ENCODE results near the gene HSD17B7. TPM values are rescaled to one million over a fixed set of nuclear protein-coding genes. Genes with fewer than 3 reads are reported as not detected.
A peak's percentile ranks its signal among the peaks of the same experiment; 100 is the strongest.

HSD17B7 gene
- total RNA-seq, 2 experiments from 2014 or later = 22.5 to 23.8 TPM

DNA sequence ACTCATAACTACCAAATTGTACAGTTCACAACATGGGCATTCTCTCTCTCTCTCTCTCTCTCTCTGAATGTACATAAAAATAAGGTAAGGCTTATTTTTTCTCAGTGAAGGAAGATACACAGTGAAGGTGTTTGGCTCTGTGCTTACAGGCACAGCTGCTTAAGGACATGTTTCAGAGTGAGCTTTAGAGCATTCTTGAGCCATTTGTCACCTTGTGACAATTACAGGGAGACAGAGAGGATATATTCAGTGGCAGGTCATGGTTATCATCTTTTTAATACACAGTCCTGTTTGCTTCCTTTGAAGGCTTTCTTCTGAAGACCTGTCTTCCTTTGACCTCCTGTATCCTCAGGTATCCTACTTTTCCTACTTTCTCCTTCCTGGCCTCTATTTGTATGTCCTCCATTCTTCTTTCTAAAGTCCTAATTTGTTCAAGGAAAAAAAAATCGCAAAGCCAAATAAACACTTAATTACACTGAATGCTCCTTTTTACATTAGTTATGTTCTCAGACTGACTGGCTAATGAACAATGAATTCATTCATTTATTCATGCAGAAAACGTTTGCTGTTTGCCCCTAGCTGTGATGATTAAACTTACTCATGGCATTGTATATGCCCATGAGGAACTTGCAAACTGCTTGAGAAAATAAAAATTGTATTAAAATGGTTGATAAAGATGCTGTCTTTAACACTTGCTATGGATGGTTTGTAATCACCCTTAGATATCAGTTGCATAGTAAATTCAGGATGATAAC lies 33.4 kb downstream of the HSD17B7 start:
- Mint-ChIP-seq H3K4me3 (no peak overlapping the region), H3K36me3 (ENCODE audit: low read depth) (no peaks in the 10 kb centered on the region), H3K4me1 (peaks cover 16% of the 10 kb centered on the region), H3K9me3 (no peaks in the 10 kb centered on the region), H3K27me3 (peaks cover 46% of the 10 kb centered on the region), H3K27ac (no peak overlapping the region)
- no peak for DNase-seq
- ChIA-PET CTCF (interaction anchor here (1.5 kb wide), 1 partner anchor 30 kb away, joined by 4 read pairs; no protein-coding TSS in a partner anchor), POLR2A (no interaction called here)

DNA sequence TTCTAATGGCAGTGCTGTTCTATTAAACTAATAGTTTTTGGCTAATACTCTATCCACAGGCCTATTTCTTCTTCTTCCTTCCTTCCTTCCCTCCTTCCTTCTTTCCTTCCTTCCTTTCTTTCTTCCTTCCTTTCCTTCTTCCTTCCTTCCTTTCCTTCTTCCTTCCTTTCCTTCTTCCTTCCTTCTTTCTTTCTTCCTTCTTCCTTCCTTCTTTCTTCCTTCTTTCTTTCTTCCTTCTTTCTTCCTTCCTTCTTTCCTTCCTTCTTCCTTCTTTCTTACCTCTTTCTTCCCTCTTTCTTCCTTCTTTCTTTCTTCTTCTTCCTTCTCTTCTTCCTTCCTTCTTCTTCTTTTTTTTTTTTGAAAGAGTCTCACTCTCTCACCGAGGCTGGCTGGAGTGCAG lies 38.8 kb downstream of the HSD17B7 start:
- no peak overlapping the region for H3K4me3 Mint-ChIP-seq
- peaks cover 31% of the 10 kb centered on the region for H3K27me3 Mint-ChIP-seq
- POLR2A ChIA-PET = no interaction called here
- H3K27ac Mint-ChIP-seq = no peak overlapping the region
- no peak for DNase-seq
- CTCF ChIA-PET = no interaction called here
- peaks cover 5% of the 10 kb centered on the region for H3K36me3 Mint-ChIP-seq (ENCODE audit: low read depth)
- H3K9me3 Mint-ChIP-seq = peaks cover 8% of the 10 kb centered on the region
- peaks cover 9% of the 10 kb centered on the region for H3K4me1 Mint-ChIP-seq

DNA sequence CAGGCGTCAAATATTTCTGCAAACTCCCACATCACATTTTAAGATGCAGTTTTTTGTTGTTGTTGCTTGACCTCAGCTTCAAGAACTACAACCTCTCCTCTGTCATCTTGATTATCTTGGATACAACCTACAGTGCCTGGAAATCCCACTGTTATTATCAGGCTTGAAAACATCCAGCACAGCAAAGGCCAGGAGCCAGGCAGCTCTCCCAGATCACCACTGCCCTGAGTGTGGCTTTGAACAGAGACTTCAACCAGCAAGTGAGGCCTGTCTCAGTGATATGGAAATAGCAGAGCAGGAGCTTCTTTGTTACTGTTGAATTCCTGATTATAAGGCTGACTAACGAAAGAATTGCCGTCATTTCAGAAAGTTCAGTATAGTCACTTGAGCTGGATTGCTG lies 42.0 kb downstream of the HSD17B7 start:
- no peak overlapping the region for H3K27ac Mint-ChIP-seq
- H3K9me3 Mint-ChIP-seq = peaks cover 19% of the 10 kb centered on the region
- ChIA-PET CTCF (no interaction called here), POLR2A (no interaction called here)
- no peak overlapping the region for H3K4me3 Mint-ChIP-seq
- peaks cover 21% of the 10 kb centered on the region for H3K27me3 Mint-ChIP-seq
- H3K36me3 Mint-ChIP-seq (ENCODE audit: low read depth) = peaks cover 14% of the 10 kb centered on the region
- DNase-seq = no peak
- peaks cover 29% of the 10 kb centered on the region for H3K4me1 Mint-ChIP-seq

DNA sequence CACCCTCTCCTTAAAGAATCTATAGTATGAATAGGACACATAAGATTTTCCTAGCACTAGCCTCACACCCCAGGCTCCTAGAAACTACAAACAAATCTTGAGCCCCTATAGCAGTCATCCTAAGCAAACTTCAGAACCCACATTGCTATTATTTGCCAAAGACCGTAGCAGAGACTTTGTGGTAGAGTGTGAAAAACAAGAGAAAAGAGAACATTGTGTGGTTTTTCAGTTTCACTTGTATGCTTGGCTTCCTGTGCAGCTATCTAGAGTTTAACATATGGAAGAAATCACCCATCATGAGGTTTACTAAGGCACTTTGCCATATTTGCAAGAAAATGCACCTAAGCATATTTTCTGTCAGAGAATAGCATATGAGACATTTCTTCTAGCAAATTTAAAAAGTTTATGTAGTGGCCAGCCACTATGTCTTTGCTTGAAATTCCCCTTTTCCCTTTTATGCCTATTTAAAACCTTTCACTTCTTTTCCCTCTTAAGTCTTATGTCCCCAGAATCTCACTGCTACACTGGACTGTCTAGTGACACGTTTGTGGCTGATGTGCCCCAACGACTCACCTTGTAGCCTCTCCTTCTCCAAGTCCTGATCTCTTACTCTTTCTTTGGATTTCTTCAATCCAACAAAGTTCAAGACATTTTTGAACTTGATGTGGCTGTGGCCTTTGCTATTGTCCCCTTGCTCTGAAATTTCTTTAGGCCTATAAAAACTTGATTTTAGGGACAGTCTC lies 44.8 kb downstream of the HSD17B7 start:
- ChIA-PET CTCF (interaction anchor here (0.6 kb wide), 1 partner anchor 342 kb away, joined by 3 read pairs; no protein-coding TSS in a partner anchor), POLR2A (no interaction called here)
- peaks cover 35% of the 10 kb centered on the region for H3K9me3 Mint-ChIP-seq
- peaks cover 20% of the 10 kb centered on the region for H3K36me3 Mint-ChIP-seq (ENCODE audit: low read depth)
- peaks cover 17% of the 10 kb centered on the region for H3K27me3 Mint-ChIP-seq
- peaks cover 29% of the 10 kb centered on the region for H3K4me1 Mint-ChIP-seq
- peak overlapping the region; percentile 42 for H3K27ac Mint-ChIP-seq
- H3K4me3 Mint-ChIP-seq = no peak overlapping the region
- no peak for DNase-seq

DNA sequence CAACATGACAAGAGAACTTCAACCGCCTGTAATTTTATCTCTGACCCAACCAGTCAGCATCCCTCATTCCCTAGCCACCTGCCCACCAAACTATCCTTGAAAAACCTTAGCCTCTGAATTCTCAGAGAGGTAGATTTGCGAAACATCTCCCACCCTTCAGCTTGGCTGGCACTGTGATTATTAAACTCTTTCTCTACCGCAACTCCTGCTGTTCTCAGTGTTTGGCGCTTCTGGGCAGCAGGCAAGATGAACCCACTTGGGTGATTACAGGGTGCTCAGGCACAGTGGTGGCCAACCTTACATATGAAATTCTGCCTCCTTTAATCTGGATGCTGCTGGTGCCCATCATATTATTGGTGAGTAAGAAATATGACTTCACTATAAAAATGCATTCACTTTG lies 48.4 kb downstream of the HSD17B7 start:
- peaks cover 19% of the 10 kb centered on the region for H3K36me3 Mint-ChIP-seq (ENCODE audit: low read depth)
- ChIA-PET POLR2A (no interaction called here), CTCF (no interaction called here)
- no peak overlapping the region for H3K4me3 Mint-ChIP-seq
- no peak for DNase-seq
- H3K9me3 Mint-ChIP-seq = peaks cover 30% of the 10 kb centered on the region
- peaks cover 28% of the 10 kb centered on the region for H3K27me3 Mint-ChIP-seq
- H3K27ac Mint-ChIP-seq = no peak overlapping the region
- H3K4me1 Mint-ChIP-seq = peaks cover 22% of the 10 kb centered on the region

DNA sequence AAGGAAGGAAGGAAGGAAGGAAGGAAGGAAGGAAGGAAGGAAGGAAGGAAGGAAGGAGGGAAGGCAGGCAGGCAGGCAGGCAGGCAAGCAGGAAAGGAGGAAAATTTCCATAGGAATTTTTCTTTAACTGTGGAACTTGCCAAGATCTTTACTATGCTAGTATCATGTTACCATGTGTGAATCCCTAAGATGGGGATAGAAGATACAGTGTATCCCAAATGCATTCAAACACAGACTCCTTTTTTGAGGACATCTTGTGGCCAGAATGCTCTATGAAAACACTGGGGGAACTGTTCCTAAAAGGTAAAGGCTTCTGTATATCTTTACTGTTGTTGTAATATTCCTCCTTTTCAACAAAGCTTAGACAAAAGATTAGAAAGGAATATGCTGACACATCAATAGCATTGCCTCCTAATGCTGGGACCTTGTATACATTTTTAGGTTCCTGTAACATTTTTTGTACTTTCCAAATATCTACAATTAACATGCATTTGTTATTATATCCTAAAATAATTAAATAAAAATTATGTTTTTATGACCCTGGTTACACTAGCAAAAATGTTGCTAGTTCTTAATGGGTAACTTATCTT lies 49.8 kb downstream of the HSD17B7 start:
- Mint-ChIP-seq H3K4me3 (no peak overlapping the region), H3K27ac (no peak overlapping the region), H3K36me3 (ENCODE audit: low read depth) (peaks cover 16% of the 10 kb centered on the region), H3K27me3 (peaks cover 30% of the 10 kb centered on the region), H3K4me1 (peaks cover 10% of the 10 kb centered on the region), H3K9me3 (peaks cover 22% of the 10 kb centered on the region)
- ChIA-PET CTCF (no interaction called here), POLR2A (no interaction called here)
- no peak for DNase-seq

DNA sequence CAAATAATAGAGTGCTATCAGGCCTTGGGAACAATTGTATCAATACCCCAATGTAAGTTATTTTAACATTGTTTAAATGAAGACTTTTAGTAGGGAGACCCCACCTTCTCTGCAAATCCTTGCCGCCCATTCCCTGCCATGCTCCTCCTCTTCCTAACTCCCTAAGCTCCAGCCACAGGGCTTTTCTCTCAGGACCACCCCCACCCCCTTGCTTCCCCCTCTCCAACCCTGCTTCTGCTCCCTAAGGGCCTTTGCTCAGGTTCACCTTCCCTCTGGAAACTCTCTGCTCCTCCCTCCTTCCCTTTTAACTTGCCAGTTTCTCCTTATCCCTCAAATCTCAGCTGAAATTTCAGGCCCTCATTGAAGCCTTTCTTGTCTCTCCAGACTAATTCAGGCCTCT lies 53.7 kb downstream of the HSD17B7 start:
- Mint-ChIP-seq H3K36me3 (ENCODE audit: low read depth) (peaks cover 4% of the 10 kb centered on the region), H3K9me3 (peaks cover 5% of the 10 kb centered on the region), H3K4me1 (no peaks in the 10 kb centered on the region), H3K27ac (no peak overlapping the region), H3K27me3 (peaks cover 25% of the 10 kb centered on the region), H3K4me3 (no peak overlapping the region)
- no peak for DNase-seq
- POLR2A ChIA-PET = no interaction called here
- CTCF ChIA-PET = interaction anchor here (0.8 kb wide), 1 partner anchor 9 kb away, joined by 4 read pairs; no protein-coding TSS in a partner anchor

DNA sequence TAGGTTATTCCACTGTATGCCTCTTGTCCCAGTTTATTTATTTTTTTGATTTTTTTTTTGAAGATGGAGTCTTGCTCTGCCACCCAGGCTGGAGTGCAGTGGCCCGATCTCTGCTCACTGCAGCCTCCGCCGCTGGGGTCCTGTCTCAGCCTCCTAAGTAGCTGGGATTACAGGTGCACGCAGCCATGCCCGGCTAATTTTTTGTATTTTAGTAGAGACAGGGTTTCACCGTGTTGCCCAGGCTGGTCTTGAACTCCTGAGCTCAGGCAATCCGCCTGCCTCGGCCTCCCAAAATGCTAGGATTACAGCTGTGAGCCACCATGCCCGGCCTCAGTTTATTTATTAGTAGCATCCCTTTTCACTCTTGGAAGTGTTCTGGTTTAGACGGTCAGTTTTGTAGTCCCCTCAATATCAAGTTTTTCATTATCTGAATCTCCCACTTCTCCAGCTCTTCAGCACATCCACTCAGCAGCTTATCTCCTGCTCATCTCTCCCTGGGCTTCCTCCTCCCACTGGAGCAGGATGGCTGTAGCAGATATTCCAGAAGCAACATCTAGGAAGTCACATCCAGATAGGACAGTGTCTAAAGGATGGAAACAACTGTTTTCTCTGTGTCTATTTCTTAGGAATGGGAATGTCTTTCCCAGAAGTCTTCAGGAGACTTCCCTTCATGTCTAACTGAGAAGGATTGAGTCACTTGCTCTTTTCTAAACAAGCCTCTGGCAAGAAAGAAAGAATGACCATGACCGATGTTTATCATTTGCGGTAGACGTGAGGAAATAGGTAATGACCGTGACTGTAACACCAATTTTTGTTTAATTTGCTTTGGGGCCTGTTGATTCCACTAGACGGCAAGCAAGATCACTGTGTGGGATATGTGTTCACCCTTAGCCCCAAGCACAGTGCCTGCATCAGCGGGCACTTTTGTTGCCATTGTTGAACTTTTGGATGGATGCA lies 56.0 kb downstream of the HSD17B7 start:
- Mint-ChIP-seq H3K36me3 (ENCODE audit: low read depth) (peaks cover 2% of the 10 kb centered on the region), H3K4me3 (no peak overlapping the region), H3K27ac (no peak overlapping the region), H3K27me3 (peaks cover 20% of the 10 kb centered on the region), H3K4me1 (no peaks in the 10 kb centered on the region), H3K9me3 (no peaks in the 10 kb centered on the region)
- ChIA-PET POLR2A (no interaction called here), CTCF (no interaction called here)
- no peak for DNase-seq

DNA sequence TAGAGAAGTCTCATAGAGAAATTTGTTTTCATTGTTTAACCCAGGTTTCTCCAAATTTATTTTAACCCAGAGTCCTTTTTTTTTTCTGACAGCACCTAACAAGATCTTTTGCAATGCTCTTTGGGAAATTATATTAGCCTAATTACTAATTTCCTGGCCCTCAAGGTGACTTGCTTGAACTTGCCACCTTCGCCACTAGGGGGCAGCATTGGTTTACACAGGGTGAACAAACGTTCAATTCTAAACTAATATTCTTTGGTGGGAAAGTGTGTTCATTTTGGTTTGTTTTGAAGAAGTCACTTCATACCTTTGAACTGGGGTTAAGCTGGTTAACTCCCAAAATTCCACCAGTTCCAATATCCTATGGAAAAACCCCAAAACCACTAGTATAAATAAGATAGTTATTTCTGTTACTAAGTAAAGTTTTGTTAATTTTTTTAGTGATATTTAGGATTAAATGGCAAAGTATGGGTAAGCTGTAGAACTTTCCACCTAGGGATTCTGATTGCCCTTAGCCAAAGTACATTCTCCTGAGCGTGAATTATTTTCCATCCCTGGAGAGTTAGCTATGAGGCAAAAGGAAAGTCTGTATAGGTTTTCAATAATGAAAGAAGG lies 57.4 kb downstream of the HSD17B7 start:
- peaks cover 14% of the 10 kb centered on the region for H3K27me3 Mint-ChIP-seq
- H3K9me3 Mint-ChIP-seq = no peaks in the 10 kb centered on the region
- POLR2A ChIA-PET = interaction anchor here (0.6 kb wide), 1 partner anchor 1036 kb away, joined by 13 read pairs; no protein-coding TSS in a partner anchor
- peak; percentile 83 for DNase-seq
- H3K4me1 Mint-ChIP-seq = no peaks in the 10 kb centered on the region
- H3K27ac Mint-ChIP-seq = no peak overlapping the region
- CTCF ChIA-PET = interaction anchor here (0.8 kb wide), 1 partner anchor 12 kb away, joined by 3 read pairs; no protein-coding TSS in a partner anchor
- no peaks in the 10 kb centered on the region for H3K36me3 Mint-ChIP-seq (ENCODE audit: low read depth)
- H3K4me3 Mint-ChIP-seq = no peak overlapping the region

DNA sequence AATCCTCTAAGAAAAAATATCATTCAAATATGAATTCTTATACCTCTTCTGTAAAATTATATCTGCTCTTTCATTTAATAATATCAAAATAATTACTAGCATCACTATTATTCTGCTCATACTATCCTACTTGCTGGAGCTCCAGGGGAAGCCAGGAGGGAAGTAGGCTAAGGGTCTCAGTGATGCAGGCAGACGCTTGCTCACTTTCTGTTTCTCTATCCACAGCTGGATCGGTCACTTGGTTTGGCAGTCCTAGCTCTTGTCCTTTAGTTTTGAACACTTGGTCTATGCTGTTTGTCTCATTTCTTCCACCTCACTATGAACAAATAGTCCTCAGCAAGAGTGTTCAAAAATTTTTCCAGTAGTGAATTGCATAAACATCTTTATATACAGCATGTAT lies 59.2 kb downstream of the HSD17B7 start:
- Mint-ChIP-seq H3K9me3 (no peaks in the 10 kb centered on the region), H3K4me1 (peaks cover 2% of the 10 kb centered on the region), H3K4me3 (no peak overlapping the region), H3K36me3 (ENCODE audit: low read depth) (no peaks in the 10 kb centered on the region), H3K27ac (no peak overlapping the region), H3K27me3 (peaks cover 8% of the 10 kb centered on the region)
- POLR2A ChIA-PET = no interaction called here
- CTCF ChIA-PET = no interaction called here
- DNase-seq = no peak

DNA sequence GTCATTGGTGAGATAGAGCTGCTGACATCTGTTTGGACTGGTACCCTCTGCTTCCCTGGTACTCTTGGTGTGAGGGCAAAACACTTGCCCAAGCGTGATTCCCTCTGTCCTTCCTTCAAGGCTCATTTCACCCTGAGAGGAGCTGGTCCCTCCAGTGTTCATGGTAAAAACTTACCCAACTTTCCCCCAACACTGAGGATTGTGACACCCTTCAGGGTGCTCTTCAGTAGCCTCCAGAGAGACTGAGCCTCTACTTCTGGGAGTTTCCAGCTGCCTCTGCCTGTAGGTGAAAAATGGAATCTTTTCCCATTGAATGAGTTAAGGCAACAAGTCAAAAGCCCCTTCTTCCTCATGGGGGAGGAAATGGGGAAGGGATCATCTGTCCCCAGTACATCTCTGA lies 60.8 kb downstream of the HSD17B7 start:
- Mint-ChIP-seq H3K27ac (no peak overlapping the region), H3K4me3 (no peak overlapping the region), H3K4me1 (peaks cover 2% of the 10 kb centered on the region), H3K36me3 (ENCODE audit: low read depth) (no peaks in the 10 kb centered on the region), H3K27me3 (peaks cover 4% of the 10 kb centered on the region), H3K9me3 (no peaks in the 10 kb centered on the region)
- DNase-seq = no peak
- POLR2A ChIA-PET = no interaction called here
- CTCF ChIA-PET = no interaction called here

DNA sequence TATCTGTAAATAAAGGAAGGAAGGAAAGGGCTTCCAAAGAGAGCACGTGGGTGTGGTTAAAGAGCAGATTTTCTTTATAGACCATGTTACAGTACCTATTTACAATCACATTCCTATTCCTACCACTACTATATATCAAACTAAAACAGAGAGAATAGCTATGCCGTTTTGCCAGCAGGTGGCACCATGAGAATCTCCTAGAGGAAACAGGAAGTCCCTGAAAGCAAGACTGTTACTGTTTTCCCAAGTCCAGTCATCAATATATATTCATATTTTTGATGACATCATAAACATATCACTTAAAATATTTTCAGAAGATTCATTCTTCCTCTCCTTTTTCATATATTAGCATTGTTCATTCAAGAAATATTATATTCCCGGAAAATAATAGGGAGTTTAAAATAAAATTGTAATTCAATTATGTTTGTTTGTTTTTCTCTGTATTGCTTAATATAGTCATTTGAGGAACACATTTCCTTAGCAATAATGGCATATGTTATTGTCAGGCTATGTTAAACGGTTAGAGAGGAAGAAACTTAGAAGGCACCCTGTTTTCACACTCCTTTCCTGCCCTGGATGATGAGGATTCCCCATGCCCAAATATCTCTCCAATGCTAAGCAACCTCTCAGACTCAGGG lies 63.9 kb downstream of the HSD17B7 start:
- no peaks in the 10 kb centered on the region for H3K9me3 Mint-ChIP-seq
- no peak overlapping the region for H3K27ac Mint-ChIP-seq
- ChIA-PET POLR2A (no interaction called here), CTCF (interaction anchor here (0.6 to 1.4 kb wide), 5 partner anchors 10 to 461 kb away, joined by 3 to 5 read pairs (median 4); no protein-coding TSS in a partner anchor)
- DNase-seq = peak; percentile 65
- H3K4me1 Mint-ChIP-seq = peaks cover 2% of the 10 kb centered on the region
- no peak overlapping the region for H3K4me3 Mint-ChIP-seq
- no peaks in the 10 kb centered on the region for H3K36me3 Mint-ChIP-seq (ENCODE audit: low read depth)
- peaks cover 4% of the 10 kb centered on the region for H3K27me3 Mint-ChIP-seq

Data from activated CD4-positive, alpha-beta T cell treated with anti-CD3 and anti-CD28 coated beads, Interleukin-2, amount 10 ng/mL, durations not matched to agents 7 days and 5 days (primary cell).